ENCODE data around the gene ERN1.

DNA sequence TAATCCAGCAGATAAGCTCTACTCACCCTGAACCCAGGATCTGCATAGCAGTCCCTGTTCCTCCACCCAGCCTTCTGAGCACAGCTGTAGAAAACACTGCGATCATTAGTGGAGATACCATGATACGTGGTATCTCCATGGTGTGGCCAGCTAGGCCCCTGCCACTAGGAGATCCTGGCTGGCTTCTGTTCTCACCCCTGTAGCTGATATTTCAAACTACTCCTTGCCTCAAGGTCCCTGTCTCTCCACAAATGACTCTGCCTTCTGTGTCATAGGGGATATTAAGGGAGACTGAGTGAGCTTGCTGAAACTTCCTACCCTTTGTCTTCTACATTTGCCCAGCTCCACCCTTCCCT, 44.3 kb downstream of the ERN1 start:
- TF ChIP-seq, protein P1, sequence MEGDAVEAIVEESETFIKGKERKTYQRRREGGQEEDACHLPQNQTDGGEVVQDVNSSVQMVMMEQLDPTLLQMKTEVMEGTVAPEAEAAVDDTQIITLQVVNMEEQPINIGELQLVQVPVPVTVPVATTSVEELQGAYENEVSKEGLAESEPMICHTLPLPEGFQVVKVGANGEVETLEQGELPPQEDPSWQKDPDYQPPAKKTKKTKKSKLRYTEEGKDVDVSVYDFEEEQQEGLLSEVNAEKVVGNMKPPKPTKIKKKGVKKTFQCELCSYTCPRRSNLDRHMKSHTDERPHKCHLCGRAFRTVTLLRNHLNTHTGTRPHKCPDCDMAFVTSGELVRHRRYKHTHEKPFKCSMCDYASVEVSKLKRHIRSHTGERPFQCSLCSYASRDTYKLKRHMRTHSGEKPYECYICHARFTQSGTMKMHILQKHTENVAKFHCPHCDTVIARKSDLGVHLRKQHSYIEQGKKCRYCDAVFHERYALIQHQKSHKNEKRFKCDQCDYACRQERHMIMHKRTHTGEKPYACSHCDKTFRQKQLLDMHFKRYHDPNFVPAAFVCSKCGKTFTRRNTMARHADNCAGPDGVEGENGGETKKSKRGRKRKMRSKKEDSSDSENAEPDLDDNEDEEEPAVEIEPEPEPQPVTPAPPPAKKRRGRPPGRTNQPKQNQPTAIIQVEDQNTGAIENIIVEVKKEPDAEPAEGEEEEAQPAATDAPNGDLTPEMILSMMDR (tag by site-specific recombination; IDR thresholded peaks at IDR 0.05) = no peak
- TF ChIP-seq ZNF184 (tag by site-specific recombination; IDR thresholded peaks at IDR 0.05) = no peak
- no peak for TF ChIP-seq ZSCAN23 (tag by site-specific recombination; IDR thresholded peaks at IDR 0.05)
- TF ChIP-seq SETDB1 (IDR thresholded peaks at IDR 0.05; ENCODE audit: insufficient read length, low read length) = no peak
- no peak for TF ChIP-seq ZNF610 (tag by site-specific recombination; IDR thresholded peaks at IDR 0.05; ENCODE audit: borderline replicate concordance)
- no peak for TF ChIP-seq ZNF274 (IDR thresholded peaks at IDR 0.05; ENCODE audit: low read length)
- TF ChIP-seq ZNF274 (tag by site-specific recombination; IDR thresholded peaks at IDR 0.05; ENCODE audit: borderline replicate concordance) = no peak
- TF ChIP-seq, protein P2, sequence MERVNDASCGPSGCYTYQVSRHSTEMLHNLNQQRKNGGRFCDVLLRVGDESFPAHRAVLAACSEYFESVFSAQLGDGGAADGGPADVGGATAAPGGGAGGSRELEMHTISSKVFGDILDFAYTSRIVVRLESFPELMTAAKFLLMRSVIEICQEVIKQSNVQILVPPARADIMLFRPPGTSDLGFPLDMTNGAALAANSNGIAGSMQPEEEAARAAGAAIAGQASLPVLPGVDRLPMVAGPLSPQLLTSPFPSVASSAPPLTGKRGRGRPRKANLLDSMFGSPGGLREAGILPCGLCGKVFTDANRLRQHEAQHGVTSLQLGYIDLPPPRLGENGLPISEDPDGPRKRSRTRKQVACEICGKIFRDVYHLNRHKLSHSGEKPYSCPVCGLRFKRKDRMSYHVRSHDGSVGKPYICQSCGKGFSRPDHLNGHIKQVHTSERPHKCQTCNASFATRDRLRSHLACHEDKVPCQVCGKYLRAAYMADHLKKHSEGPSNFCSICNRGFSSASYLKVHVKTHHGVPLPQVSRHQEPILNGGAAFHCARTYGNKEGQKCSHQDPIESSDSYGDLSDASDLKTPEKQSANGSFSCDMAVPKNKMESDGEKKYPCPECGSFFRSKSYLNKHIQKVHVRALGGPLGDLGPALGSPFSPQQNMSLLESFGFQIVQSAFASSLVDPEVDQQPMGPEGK (tag by site-specific recombination; IDR thresholded peaks at IDR 0.05) = no peak

Data from HEK293 (cell line).